ENCODE measurements around the gene SENP1.

Gene SENP1

DNA sequence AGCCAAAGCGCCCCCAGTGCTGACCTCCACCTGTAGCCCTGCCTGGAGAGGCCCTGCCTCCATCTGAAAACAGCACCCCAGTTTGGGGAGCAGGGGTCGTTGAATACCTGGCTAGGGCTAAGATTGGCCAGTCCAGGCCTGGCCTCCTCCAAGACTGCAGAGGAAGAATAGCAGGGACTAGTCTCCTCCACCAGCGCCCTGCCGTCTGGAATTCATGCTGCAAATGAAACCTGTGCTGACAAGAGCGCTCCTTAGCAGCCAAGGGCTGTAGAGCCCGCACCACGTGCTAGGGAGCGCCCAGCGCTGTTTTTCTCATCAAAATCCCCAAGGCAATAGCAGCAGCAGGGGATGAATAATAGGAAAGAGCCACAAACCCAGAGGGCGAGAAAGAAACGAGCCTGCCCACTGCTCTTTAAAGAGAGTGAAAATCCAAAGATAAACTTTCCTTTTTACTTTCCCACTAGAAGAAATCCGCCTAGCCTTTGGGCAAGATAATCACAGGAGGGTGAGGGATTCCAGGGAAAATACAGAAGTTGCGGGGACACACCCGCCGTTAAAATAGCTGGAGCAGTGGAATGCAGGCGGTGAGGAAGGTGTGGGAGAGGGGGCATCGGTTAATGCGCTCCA is 104.9 kb downstream of the SENP1 start:
- DNase-seq (ENCODE audit: low read depth in 2 of 2): no peak

DNA sequence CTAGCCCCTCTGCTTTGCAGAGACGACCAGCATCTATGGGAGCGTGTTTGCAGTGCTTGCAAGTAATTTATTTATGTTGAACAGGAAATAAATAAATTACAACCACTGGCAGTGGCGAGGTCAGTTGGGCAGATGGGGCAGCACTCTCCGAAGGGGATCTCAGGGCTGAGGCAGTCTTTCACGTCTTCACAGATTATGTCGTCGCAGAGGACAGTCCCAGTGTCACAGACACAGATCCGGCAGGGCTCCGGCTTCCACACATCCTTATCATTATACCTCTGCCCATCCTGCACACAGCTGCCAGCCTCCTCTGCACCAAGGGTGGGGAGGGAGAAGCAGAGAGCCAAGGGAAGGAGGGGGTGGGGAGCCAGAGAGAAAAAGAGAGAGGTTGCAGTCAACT is 106.1 kb downstream of the SENP1 start:
- DNase-seq (ENCODE audit: low read depth in 2 of 2): no peak

DNA sequence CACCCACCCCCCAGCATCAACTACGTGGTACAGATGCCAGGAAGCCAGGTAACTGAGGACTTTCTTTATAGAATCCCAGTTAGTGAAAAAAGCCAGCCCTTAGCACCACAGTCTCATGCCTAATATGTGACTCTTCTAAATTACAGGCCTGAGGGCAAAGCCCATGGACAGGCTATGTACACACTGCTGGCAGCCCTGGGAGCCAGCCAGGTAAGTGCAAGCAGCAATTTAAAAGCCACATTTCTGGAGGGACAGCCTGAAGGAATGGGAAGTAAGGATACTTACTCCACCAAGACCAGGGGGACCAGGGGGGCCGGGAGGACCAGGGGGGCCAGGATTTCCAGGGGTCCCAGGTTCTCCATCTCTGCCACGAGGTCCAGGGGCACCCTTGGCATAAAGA is 108.6 kb downstream of the SENP1 start:
- no peak for DNase-seq (ENCODE audit: low read depth in 2 of 2)

DNA sequence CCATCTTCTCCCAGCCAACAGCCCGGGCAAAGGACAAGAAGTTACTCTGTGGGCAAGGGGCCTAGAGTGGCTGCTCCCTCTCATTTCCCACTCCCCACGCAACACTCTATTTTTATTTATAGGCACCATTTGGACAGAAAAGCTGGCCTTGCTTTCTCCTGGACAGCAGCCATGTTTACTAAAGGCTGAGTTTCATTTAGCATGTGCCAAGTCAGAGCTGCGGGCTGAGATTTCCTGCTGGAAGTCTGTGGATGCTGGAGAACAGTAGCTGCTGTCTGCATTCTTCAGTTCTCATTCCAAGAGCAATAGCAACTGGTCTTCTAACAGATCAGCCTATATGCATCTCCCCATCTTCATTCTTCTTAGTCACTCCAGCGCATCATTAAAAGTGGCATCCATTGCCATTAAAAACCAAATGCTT is 109.9 kb downstream of the SENP1 start:
- no peak for DNase-seq (ENCODE audit: low read depth in 2 of 2)

DNA sequence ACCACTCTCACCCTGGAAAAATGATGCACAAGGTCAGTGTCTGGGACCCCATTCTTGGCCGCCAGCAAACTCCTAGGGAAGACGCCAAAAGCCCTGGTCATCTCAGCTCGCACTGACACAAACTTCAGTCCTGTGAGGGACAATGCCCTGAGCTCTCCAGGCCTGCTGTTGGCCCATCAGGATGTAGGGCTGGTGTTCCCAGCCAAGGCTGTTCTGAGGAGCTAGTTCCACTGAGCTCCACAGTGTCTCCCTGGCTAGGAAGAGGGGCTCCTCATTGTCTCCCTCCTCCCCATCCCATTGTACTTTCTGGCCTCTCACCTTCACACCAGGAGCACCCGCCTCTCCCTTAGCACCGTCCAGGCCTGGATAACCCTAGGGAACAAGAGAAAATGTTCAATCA is 112.4 kb downstream of the SENP1 start:
- no peak for DNase-seq (ENCODE audit: low read depth in 2 of 2)
